Measurements from ENCODE around the gene FOXN1.

DNA sequence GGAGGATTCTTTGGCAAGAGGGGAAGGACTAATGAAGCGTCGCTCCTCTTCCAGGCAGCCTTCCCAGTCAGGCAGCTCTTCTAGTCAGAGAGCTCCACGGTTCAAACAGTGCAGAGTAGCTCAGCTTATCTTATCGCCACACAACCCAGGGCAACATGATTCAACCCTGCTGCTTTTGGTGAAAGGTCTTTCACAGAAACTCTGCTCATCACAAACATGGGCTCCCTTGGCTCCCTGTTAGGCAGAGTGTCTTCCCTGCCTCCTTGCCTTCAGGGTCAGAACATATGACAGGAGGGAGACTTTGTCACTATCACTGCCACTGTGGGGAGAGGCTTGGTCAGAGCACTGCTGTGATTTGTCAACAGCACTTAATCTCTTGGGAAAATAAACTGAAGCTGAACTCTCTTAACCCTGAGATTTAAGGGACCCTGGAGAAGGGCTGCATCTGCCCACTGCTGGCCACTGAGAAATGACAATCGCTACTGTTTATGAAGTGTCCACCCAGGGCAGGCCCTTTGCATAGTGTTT, 39.6 kb upstream of the FOXN1 start:
- TF ChIP-seq EZH2 (IDR thresholded peaks at IDR 0.05): no peak
- TF ChIP-seq POLR2AphosphoS5 (IDR thresholded peaks at IDR 0.05; ENCODE audit: borderline replicate concordance, low read depth, low read length): no peak

Measured in SK-N-MC (cell line).